Measurements from ENCODE around the gene KIF17.

Gene KIF17

GRCh38 chr1:20717452-20718342, at the start of gene KIF17:
Gene KIF17, minus strand, starts transcription at chr1:20718007. Its CDS starts 301 bp downstream, at chr1:20717706.
- DNase-seq: peak; percentile 24

- DNase-seq: no peak
Measured at GRCh38 chr1:20767271-20767670, 49.5 kb upstream of the KIF17 start.

- DNase-seq: no peak
Measured at GRCh38 chr1:20763417-20763816, 45.6 kb upstream of the KIF17 start.

GRCh38 chr1:20760322-20760721, 42.5 kb upstream of the KIF17 start:
- DNase-seq: no peak

GRCh38 chr1:20753589-20753988, 35.8 kb upstream of the KIF17 start:
- DNase-seq: no peak

GRCh38 chr1:20751462-20751990, 33.7 kb upstream of the KIF17 start:
- DNase-seq: no peak

GRCh38 chr1:20742671-20743070, 24.9 kb upstream of the KIF17 start:
- no peak for DNase-seq

GRCh38 chr1:20740781-20741180, 23.0 kb upstream of the KIF17 start:
- DNase-seq: no peak

- no peak for DNase-seq
Measured at GRCh38 chr1:20739225-20739624, 21.4 kb upstream of the KIF17 start.

GRCh38 chr1:20735581-20736111, 17.8 kb upstream of the KIF17 start:
- no peak for DNase-seq

- DNase-seq: no peak
Measured at GRCh38 chr1:20733360-20733975, 15.7 kb upstream of the KIF17 start.

GRCh38 chr1:20732588-20733359, 15.0 kb upstream of the KIF17 start, which contains the start of gene SH2D5:
Gene SH2D5, minus strand, starts transcription at chr1:20732703. Its CDS starts 4,659 bp downstream, at chr1:20728044.
- peak; percentile 95 for DNase-seq

- peak; percentile 36 for DNase-seq
Measured at GRCh38 chr1:20732071-20732587, 14.3 kb upstream of the KIF17 start.

- DNase-seq: no peak
Measured at GRCh38 chr1:20731057-20731991, 13.5 kb upstream of the KIF17 start.

GRCh38 chr1:20730690-20731056, 12.9 kb upstream of the KIF17 start:
- no peak for DNase-seq

- no peak for DNase-seq
Measured at GRCh38 chr1:20729990-20730689, 12.3 kb upstream of the KIF17 start.

GRCh38 chr1:20729155-20729931, 11.5 kb upstream of the KIF17 start:
- DNase-seq: no peak

GRCh38 chr1:20728371-20729154, 10.8 kb upstream of the KIF17 start:
- DNase-seq: no peak

GRCh38 chr1:20727746-20728316, 10.0 kb upstream of the KIF17 start:
- DNase-seq: no peak
